ENCODE data around the gene TMC8.

- TF ChIP-seq CTCF (IDR thresholded peaks at IDR 0.05; ENCODE audit: low read length) (no peak), EZH2 (IDR thresholded peaks at IDR 0.05; ENCODE audit: borderline replicate concordance, low read length) (no peak)
Measured at GRCh38 chr17:78104540-78104941, 26.0 kb upstream of the TMC8 start.

Data from OCI-LY1 (cell line).